GM12878 (cell line): ENCODE measurements around the gene ANGPTL2. TPM values are rescaled to one million over a fixed set of nuclear protein-coding genes. Genes with fewer than 3 reads are reported as not detected.
A peak's percentile ranks its signal among the peaks of the same experiment; 100 is the strongest.

Experiments used
- EP300 ChIP-seq, 2 experiments: fragments of 150-350 bp in 1 of 2; IDR thresholded peaks; 2 replicates each; pipeline ENCODE4 v1.6.1; 2011 to 2012; ENCODE audit warnings: low read depth in 2 of 2, low read length in 2 of 2, borderline replicate concordance in 1 of 2, improper control_type of control experiment in 1 of 2, inconsistent platforms in 1 of 2; ENCODE audit not compliant: control insufficient read depth in 1 of 2
- RFX5 ChIP-seq: IDR thresholded peaks from 2 replicates; pipeline ENCODE4 v1.6.1; 2011; ENCODE audit warnings: low read depth, low read length, improper control_type of control experiment
- ZSCAN29 ChIP-seq: fragments of 450-650 bp; IDR thresholded peaks from 2 replicates; pipeline ENCODE4 v1.6.1; 2017; ENCODE audit warnings: mild to moderate bottlenecking, moderate library complexity
- polyA plus RNA-seq, 11 experiments: library from polyadenylated mRNA; depleted of rRNA in 4 of 11; unstranded in 6 of 11; stranded (reverse) in 5 of 11; fragments of >200 nt; fragmentation: Nextera tagmentation in 4 of 11; fragmentation: Illumina TruSeq in 1 of 11; extraction: Ambion mirVana in 4 of 11; extraction: Trizol in 1 of 11; gene quantifications; 1 replicate in 1 of 11; 2 replicates in 10 of 11; pipeline versions ENCODE4 v1.2.1 to v1.2.3, GENCODE V29; 2011 to 2016; ENCODE audit warnings: inconsistent platforms in 2 of 11, missing spikeins in 2 of 11, low read depth in 1 of 11
- total RNA-seq, 4 experiments: library from RNA; depleted of rRNA in 3 of 4; stranded (reverse); fragments of >200 nt in 3 of 4; fragmentation: Illumina TruSeq in 1 of 4; extraction: Trizol in 1 of 4; gene quantifications; 2 replicates each; pipeline versions ENCODE4 v1.2.1 to v1.2.3, GENCODE V29; 2013 to 2021
- TF ChIP-seq, protein P1 (sequence below): fragments of 450-650 bp; IDR thresholded peaks from 2 replicates; pipeline ENCODE4 v1.6.1; 2017; ENCODE audit warnings: mild to moderate bottlenecking, moderate library complexity
- TF ChIP-seq, protein P2 (sequence below): IDR thresholded peaks from 2 replicates; pipeline ENCODE4 v1.6.1; 2012; ENCODE audit warnings: low read depth, low read length, improper control_type of control experiment

ANGPTL2 gene
- total and polyA plus RNA-seq, 10 of the 15 experiments (the other 5 are each of a cell fraction or from before 2014, with no cell fraction given), result 0.13 to 2.6 (median 0.82) TPM; not detected in 1

DNA sequence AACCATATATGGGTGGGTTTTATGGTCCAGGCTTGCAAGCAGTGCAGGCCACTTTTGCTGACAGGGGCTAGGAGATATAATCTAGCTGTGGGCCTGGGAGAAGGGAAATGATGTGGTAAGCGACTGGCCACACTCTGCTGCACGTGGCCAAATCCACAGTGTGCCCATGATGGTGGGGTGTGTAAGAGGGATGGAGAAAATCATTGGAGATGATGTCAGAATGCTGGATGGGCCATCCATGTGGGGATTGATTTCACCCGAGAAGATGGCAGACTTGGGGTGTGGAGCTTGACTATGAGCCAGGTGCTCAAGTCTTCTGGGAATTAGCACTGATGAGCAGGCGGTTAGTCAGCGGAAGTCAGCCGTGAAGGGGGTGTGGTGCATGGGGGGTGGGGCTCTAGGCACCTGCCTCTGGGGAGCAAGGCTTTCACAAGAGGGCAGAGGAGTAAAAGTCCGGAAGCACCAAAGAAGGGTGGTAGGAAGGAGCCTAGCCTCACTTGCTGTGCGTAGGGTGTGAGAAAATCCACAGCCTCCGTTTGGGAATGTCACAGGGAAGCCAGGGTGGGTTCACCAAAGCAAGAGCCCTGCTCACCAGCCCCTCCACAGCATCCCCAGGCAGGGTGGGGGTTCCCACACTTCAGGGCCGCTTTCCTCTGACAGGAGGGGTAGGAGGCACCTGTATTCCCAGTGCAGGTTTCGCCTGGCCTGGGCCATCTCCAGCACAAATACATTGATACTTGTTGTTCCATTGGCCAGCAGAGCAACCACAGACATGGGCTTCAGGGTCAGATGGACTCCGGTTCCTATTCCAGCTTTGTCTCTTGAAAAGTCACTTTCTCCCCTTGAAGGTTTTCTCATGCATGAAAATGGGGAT, 44.5 kb upstream of the ANGPTL2 start (continued):
- TF ChIP-seq, protein P1, sequence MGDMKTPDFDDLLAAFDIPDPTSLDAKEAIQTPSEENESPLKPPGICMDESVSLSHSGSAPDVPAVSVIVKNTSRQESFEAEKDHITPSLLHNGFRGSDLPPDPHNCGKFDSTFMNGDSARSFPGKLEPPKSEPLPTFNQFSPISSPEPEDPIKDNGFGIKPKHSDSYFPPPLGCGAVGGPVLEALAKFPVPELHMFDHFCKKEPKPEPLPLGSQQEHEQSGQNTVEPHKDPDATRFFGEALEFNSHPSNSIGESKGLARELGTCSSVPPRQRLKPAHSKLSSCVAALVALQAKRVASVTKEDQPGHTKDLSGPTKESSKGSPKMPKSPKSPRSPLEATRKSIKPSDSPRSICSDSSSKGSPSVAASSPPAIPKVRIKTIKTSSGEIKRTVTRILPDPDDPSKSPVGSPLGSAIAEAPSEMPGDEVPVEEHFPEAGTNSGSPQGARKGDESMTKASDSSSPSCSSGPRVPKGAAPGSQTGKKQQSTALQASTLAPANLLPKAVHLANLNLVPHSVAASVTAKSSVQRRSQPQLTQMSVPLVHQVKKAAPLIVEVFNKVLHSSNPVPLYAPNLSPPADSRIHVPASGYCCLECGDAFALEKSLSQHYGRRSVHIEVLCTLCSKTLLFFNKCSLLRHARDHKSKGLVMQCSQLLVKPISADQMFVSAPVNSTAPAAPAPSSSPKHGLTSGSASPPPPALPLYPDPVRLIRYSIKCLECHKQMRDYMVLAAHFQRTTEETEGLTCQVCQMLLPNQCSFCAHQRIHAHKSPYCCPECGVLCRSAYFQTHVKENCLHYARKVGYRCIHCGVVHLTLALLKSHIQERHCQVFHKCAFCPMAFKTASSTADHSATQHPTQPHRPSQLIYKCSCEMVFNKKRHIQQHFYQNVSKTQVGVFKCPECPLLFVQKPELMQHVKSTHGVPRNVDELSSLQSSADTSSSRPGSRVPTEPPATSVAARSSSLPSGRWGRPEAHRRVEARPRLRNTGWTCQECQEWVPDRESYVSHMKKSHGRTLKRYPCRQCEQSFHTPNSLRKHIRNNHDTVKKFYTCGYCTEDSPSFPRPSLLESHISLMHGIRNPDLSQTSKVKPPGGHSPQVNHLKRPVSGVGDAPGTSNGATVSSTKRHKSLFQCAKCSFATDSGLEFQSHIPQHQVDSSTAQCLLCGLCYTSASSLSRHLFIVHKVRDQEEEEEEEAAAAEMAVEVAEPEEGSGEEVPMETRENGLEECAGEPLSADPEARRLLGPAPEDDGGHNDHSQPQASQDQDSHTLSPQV, result peak; percentile 94
- TF ChIP-seq, protein P2, sequence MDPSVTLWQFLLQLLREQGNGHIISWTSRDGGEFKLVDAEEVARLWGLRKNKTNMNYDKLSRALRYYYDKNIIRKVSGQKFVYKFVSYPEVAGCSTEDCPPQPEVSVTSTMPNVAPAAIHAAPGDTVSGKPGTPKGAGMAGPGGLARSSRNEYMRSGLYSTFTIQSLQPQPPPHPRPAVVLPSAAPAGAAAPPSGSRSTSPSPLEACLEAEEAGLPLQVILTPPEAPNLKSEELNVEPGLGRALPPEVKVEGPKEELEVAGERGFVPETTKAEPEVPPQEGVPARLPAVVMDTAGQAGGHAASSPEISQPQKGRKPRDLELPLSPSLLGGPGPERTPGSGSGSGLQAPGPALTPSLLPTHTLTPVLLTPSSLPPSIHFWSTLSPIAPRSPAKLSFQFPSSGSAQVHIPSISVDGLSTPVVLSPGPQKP, result peak; percentile 96
- TF ChIP-seq EP300 (IDR thresholded peaks at IDR 0.05; ENCODE audit: borderline replicate concordance in 1 of 2, control insufficient read depth in 1 of 2, low read depth in 2 of 2, low read length in 2 of 2), result peak; percentile 81 to 94
- 0 out of 2 replicates have a peak, but pooled peaks have one; percentile 33 for TF ChIP-seq RFX5
- no peak for TF ChIP-seq ZSCAN29
